ENCODE results near the gene ACRBP.

GRCh38 chr12:6694701-6695100 is 47.5 kb upstream of the ACRBP start:
- no peak for TF ChIP-seq POLR2A (IDR thresholded peaks at IDR 0.05; ENCODE audit: low read depth, low read length)
- TF ChIP-seq TAF1 (IDR thresholded peaks at IDR 0.05; ENCODE audit: low read depth, low read length), result no peak
